Head of caudate nucleus (tissue), 42 donors: ENCODE measurements around the gene IKZF4.
"Not testable (repeated sequence)": the region's sequence is repeated elsewhere in the genome, so short reads cannot be mapped to it uniquely, and the experiment has no call there.

ENCODE experiments used
- DNase-seq, 42 donors: peaks; one replicate each; pipeline versions ENCODE4 v3.0.0 to v3.0.0-alpha.2; 2020 to 2021; ENCODE audit warnings: mixed read lengths in 7 of 42
- intact Hi-C: fragments of 100-400 bp; cut with DNase I; formaldehyde crosslinking; loops from one replicate; pipeline ENCODE4 v1.15.0; 2022

Gene IKZF4

DNA sequence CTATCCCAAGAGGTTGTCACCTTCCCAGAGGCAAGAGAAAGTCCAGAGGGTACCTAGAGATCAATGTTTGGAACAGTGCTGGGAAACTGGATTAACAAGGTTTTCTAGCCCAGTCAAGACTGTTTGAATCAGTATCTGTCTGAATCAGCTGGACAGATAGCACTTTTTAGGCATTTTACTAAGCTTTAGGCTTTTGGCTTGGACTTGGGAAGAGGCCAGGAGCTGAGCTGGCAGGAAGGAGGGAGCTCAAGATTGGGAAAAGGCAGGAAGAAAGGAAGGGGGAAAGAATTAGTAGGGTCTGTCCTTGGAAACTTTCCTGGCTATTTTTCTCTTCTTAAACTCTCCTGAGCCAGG lies 8.3 kb downstream of the IKZF4 start:
- intact Hi-C loops: no loop called here
- DNase-seq: no peak

DNA sequence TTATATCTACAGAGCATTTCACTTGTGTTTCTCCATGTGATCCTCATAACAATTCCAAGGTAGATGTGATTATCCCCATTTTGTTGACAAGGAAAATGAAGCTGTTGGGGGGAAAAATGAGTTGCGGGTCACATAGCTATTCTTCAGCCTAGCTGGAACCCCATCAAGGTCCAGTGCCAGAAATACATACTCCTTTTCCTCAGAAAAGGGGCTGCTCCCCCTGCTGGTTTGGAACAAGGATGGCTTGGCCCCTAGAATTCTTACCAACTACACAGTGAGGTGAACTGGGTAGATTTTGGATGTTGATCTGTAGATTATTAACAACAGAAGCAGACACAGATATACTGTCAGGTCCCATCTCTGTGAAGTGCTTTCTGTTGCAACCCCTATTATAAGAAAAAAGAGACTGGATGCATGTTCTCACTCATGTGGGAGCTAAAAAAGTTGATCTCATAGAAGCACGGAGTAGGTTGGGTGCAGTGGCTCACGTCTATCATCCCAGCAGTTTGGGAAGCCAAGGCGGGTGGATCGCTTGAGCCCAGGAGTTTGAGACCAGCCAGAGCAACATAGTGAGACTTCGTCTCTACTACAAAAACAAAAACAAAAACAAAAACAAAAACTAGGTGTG lies 8.9 kb downstream of the IKZF4 start:
- intact Hi-C loops: no loop called here
- DNase-seq: peak in 36 of 42 donors; percentile 15 to 73 (median 46)

DNA sequence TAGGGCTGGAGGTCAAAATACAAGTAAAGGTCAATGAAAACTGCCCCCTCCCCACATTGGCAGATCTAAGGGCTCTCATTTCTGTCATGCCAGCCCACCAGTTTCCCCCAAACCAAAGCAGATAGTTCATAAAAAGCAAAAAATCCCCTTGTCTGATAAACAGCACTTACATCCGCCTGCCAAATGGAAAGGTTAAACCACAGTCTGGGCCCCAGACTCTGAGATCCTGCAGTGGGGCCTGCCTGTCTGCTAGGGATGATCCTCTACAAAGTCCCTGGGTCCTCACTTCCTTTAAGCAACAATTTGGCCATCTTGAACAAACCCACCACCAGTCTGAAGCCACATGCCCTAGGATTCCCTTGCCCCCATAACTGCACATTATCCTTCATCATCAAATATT lies 11.1 kb downstream of the IKZF4 start:
- no peak for DNase-seq
- intact Hi-C loops: no loop called here

DNA sequence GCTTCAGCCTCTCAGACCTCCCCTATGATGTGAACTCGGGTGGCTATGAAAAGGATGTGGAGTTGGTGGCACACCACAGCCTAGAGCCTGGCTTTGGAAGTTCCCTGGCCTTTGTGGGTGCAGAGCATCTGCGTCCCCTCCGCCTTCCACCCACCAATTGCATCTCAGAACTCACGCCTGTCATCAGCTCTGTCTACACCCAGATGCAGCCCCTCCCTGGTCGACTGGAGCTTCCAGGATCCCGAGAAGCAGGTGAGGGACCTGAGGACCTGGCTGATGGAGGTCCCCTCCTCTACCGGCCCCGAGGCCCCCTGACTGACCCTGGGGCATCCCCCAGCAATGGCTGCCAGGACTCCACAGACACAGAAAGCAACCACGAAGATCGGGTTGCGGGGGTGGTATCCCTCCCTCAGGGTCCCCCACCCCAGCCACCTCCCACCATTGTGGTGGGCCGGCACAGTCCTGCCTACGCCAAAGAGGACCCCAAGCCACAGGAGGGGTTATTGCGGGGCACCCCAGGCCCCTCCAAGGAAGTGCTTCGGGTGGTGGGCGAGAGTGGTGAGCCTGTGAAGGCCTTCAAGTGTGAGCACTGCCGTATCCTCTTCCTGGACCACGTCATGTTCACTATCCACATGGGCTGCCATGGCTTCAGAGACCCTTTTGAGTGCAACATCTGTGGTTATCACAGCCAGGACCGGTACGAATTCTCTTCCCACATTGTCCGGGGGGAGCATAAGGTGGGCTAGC lies 13.9 kb downstream of the IKZF4 start:
- intact Hi-C loops: no loop called here
- DNase-seq: no peak

DNA sequence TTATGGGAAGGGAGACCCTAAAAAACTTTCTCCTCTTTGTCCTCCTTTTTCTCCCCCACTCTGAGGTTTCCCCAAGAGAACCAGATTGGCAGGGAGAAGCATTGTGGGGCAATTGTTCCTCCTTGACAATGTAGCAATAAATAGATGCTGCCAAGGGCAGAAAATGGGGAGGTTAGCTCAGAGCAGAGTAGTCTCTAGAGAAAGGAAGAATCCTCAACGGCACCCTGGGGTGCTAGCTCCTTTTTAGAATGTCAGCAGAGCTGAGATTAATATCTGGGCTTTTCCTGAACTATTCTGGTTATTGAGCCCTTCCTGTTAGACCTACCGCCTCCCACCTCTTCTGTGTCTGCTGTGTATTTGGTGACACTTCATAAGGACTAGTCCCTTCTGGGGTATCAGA lies 16.3 kb downstream of the IKZF4 start:
- intact Hi-C loops: no loop called here
- DNase-seq: no peak

DNA sequence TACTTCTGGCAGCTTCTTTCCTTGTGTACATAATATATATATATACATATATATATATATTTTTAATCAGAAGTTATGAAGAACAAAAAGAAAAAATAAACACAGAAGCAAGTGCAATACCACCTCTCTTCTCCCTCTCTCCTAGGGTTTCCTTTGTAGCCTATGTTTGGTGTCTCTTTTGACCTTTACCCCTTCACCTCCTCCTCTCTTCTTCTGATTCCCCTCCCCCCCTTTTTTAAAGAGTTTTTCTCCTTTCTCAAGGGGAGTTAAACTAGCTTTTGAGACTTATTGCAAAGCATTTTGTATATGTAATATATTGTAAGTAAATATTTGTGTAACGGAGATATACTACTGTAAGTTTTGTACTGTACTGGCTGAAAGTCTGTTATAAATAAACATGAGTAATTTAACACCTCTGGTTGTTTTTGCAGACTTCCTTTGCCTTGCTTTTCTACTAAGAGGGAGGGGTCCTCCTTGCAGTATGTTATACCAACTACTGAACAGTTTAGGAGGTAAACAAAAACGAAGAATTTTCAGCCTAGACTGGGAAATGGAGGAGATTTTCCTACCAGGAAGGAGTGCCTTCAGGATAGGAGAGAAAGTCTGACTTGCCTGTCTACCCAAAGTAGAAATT lies 17.3 kb downstream of the IKZF4 start:
- intact Hi-C loops: no loop called here

DNA sequence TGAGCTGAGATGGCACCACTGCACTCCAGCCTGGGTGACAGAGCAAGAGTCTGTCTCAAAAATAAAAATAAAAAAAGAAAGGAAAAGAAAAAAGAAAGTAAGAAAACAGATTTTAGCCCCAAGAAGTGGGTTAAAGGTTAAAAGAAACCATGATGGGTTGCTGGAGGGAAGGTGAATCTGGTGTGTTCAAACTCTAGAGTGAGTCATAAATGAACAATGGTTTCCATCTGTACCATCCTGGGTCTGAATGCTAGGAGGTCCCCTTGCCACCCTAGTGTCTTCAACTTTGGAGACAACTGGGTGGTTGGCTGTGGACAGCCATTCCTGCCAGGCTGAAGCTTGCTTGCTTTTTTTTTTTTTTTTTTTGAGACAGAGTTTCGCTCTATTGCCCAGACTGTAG lies 19.3 kb downstream of the IKZF4 start:
- DNase-seq: no peak
- intact Hi-C loops: loop anchor here (5.0 to 10.0 kb wide), 2 partner anchors 43 to 65 kb away; partner anchors contain the start of genes PA2G4 and SUOX

More for the DNA sequence above, 17.3 kb downstream of the IKZF4 start:
- DNase-seq: no peak

DNA sequence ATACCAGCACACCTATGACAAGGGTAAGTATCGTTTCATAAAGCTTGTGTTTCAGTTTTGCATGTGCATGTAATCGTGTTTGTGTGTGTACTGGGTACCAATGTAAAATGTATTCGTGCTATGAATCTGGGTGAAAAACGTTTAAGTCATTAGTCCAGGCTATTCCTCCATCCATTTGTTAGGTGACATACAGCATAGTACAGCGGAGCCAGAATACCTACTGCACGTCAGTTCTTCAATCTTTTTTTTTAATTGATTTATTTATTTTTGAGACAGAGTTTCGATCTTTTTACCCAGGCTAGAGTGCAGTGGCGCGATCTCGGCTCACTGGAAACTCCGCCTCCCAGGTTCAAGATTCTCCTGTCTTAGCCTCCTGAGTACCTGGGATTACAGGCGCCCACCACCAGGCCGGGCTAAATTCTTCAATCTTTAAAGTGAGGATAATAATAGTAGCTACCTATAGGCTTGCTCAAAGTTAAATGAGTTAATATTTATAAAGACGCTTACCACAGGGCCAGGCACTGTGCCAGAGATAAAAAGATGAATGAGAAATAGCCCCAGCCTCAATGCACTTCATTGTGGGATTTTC lies 20.2 kb downstream of the IKZF4 start:
- intact Hi-C loops: loop anchor here (5.0 to 10.0 kb wide), 2 partner anchors 44 to 64 kb away; partner anchors contain the start of genes PA2G4 and SUOX
- DNase-seq: peak in 17 of 42 donors; percentile 3 to 36 (median 13)

DNA sequence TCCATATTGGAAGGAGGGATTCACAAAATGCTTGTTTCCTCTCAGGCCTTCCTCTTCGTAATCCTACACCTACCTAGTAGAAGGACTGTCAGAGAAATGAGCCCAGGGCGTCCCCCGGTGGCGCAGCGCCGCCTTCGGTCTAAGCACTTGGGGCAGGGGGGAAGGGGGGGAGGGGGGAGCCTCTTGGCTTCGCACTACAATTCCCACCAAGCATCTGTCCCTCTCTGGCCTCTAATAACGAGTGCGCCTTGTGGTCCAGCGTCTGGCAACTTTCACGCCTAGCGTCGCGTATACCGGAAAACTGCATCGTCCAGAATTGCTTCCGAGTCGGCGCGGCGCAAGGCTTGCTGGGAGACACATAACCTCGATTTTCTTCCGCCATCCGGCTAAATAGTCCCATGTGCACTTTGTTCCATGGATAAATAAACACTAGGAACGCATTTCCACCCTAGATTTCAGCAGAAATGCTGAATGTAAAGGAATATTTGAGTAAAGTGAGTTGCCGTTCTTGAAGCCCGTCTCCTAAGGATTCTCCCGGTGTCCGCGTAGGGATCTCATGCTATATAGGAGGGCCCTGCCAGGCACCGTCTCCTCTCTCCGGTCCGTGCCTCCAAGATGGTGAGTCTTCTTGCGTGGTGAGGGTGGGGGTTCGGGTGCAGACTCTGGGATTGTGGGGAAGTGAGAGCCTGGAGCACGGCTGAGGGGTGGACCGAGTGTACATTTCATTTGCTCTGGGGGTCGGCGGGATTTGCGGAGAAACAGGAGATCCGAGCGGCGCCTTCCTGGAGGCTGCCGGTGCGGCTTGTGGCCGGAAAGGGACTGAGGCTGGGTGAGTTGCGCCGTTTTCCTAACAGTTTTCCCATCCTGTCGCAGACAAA lies 20.9 kb downstream of the IKZF4 start, which contains the start of gene RPS26:
Gene RPS26 (plus strand): TSS at position 367 of the 878 bp plus-strand sequence. CDS start 249 bp downstream, at position 616.
- intact Hi-C loops: loop anchor here (5.0 to 10.0 kb wide), 2 partner anchors 44 to 63 kb away; partner anchors contain the start of genes PA2G4 and SUOX
- peak; percentile 83 to 97 (median 93) for DNase-seq

DNA sequence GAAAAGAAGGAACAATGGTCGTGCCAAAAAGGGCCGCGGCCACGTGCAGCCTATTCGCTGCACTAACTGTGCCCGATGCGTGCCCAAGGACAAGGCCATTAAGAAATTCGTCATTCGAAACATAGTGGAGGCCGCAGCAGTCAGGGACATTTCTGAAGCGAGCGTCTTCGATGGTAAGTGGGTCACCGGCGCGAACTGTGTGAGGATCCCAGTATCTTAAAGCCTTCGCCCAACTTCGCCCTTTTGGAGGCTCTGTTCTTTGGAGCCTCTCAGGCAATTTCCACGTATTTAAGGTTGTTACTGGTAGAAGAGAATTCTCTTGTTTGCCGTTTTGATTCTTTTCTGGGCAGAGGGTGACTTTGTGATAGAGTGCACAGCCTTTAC lies 21.6 kb downstream of the IKZF4 start:
- intact Hi-C loops: loop anchor here (5.0 to 10.0 kb wide), 2 partner anchors 45 to 62 kb away; partner anchors contain the start of genes PA2G4 and SUOX
- DNase-seq: not testable (repeated sequence)

DNA sequence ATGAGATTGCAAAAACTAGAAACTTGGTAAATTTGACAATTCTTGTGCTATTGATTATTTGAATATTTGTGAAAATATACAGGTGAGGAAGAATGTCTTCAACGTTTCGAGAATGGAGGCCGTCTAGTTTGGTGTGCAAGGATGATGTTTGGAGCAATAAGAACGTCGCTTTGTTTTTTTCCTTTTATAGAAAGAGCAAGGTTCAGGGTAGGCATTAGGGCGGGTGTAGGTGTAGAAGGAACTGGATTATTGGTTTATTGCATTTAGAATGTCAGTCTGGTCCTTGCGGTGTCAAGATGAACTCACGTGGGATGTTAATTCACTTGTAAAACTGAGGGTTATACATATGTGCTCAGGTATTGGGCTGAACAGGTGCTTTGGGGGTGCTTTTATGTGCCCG lies 22.0 kb downstream of the IKZF4 start:
- intact Hi-C loops: loop anchor here (5.0 to 10.0 kb wide), 2 partner anchors 46 to 62 kb away; partner anchors contain the start of genes PA2G4 and SUOX
- DNase-seq: no peak

DNA sequence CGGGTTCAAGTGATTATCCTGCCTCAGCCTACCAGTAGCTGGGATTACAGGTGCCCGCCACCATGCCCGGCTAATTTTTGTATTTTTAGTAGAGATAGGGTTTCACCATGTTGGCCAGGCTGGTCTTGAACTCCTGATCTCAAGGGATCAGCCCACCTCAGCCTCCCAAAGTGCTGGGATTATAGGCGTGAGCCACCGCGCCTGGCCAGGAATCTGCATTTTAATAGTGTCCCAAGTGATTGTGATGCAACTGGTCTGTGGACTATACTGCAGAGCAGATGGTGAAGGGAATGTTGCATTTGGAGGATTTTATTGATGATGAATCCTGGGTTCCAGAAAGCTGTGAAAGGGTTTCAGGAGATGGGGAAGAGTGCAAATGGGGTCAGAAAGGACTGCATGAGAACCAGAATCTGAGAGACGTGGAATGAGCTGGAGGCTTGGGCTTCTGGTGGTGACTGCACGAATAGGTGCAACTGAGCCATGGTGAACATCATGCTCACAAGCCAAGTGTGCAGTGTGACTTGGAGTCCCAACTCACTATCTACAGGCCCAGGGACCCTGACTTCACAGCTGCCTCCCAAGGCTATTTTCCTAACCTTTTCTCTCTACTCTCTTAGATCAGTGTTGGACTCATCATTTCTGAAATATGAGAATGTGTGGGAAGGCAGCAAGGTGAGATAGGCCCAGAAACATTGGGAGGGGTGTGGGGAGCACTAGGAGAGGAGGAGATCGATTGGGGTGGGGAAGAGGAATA lies 25.4 kb downstream of the IKZF4 start:
- intact Hi-C loops: loop anchor here (10.0 kb wide), 1 partner anchor 59 kb away; the partner anchor contains the start of gene PA2G4
- no peak for DNase-seq

DNA sequence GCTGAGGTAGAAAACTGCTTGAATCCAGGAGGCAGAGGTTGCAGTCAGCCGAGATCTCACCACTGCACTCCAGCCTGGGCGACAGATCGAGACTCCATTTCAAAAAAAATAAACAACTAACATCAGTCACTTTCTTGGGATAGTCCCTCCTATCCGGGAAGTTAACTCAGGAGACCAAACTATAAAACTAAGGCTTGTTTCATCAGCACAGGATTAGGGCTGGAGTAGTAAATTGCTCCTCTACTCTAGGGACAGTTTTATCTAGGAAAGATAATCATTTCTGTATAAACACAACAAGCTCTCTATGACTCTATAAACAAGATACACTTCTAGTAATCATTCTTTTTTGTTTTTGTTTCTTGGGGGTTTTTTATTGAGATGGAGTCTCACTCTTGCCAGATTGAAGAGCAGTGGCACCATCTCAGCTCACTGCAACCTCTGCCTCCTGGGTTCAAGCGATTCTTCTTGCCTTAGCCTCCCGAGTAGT lies 32.6 kb downstream of the IKZF4 start:
- intact Hi-C loops: no loop called here
- DNase-seq: no peak

DNA sequence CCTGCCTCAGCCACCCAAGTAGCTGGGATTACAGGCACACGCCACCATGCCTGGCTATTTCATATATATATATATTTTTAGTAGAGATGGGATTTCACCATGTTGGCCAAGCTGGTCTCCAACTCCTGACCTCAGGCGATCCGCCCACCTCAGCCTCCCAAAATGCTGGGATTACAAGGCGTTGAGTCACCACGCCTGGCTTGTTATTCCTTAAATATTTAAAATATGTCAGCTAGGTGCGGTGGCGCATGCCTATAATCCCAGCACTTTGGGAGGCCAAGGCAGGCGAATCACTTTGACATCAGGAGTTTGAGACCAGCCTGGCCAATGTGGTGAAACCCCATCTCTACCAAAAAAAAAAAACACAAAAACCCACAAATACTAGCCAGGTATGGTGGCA lies 39.1 kb downstream of the IKZF4 start:
- DNase-seq, intact Hi-C loops: not testable (repeated sequence)

DNA sequence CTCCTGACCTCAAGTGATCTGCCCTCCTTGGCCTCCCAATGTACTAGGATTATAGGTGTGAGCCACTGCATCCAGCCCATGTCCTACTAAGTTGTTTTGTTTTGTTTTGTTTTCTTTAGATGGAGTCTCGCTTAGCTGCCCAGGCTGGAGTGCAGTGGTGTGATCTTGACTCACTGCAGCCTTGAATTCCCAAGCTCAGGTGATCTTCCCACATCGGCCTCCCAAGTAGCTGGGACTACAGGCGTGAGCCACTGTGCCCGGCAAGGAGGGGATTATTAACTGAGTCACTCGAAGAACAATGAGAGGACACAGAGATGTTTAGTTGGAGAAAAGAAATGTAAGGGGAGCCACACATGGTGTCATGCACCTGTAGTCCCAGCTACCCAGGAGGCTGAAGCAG lies 41.1 kb downstream of the IKZF4 start:
- DNase-seq: no peak
- intact Hi-C loops: no loop called here

DNA sequence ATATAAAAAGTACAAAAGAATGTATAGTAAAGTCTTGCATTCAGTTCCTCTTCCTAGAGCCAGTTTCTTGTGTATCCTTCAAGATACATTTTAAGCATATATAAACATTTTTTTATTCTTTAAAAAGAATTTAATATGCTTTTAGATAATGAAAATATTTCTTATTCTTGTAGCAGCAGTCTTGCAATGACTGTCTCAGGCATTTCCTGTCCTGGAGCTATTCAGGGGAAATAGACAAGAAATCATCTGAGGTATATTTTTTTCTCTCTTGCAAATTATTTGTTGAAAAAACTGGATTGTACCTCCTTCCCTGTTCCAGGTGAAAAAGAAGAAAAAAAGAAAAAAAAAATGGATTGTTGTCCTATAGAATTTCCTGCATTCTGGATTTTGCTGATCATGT lies 42.2 kb downstream of the IKZF4 start:
- intact Hi-C loops: no loop called here
- DNase-seq: no peak

DNA sequence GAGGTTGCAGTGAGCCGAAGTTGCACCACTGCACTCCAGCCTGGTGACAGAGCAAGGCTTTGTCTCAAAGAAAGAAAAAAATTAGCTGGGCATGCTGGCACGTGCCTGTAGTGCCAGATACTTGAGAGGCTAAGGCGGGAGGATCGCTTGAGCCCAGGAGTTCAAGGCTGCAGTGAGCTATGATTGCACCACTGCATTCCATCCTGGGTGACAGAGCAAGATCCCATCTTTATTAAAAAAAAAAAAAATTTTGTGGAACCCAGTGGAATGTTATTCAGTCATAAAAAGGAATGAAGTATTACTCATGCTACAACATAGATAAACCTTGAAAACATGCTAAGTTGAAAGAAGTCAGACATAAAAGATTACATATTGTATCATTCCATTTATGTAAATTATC lies 50.8 kb downstream of the IKZF4 start:
- intact Hi-C loops: no loop called here

DNA sequence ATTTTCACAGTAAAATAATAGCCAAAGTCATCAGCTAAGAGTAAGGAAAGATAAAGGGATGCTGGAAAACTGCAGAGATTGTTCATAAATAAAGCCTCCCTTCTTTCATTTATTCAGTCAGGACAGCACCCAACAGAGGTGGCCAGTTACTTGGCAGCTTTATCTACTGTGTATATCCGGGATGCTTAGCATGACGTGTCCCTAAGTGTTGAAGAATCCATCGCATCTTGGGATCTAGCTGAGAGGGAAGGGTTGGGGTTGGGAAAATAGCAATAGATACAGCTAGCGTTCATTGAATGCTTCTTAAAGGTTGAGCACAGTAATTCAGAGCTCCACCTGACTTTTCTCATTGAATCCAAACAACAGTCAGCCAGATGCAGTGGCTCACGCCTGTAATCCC lies 53.6 kb downstream of the IKZF4 start:
- intact Hi-C loops: no loop called here
- DNase-seq: no peak

More for the DNA sequence above, 50.8 kb downstream of the IKZF4 start:
- DNase-seq: no peak
